Stimulated activated CD8-positive, alpha-beta memory T cell treated with anti-CD3 and anti-CD28 coated beads, Interleukin-7, amount 100 ng/mL, for 48 hours (primary cell): ENCODE results near the gene PLAU.
A peak's percentile ranks its signal among the peaks of the same experiment; 100 is the strongest.
"Not testable (repeated sequence)": the region's sequence is repeated elsewhere in the genome, so short reads cannot be mapped to it uniquely, and the experiment has no call there.

Experiments
- DNase-seq, 2 donors: peaks; one replicate each; pipeline ENCODE4 v3.0.0-alpha.2; 2020; ENCODE audit warnings: low read depth in 1 of 2; ENCODE audit errors: extremely low read depth in 1 of 2

PLAU gene

DNA sequence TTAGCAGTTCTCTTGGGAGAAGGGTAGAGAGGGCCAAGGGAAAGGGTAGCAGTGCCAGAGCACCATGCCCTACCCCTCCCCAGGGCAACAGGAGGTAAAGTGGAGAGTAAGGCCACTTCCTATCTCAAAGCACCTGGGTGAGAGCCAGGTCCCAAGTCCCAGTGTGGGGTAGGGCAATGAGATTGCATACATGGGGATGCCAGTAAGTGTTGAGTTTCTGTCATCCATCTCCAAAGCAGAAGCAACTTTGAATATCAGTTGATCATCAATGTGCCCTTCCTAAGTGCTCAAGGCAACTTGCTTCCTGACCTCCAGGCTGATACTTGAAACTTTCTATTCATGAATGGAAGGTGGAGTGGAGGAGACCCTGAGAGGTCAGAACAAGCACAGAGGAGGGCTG, 34.4 kb upstream of the PLAU start:
- no peak for DNase-seq

GRCh38 chr10:73876971-73877370, 34.0 kb upstream of the PLAU start:
- DNase-seq = no peak

GRCh38 chr10:73877533-73878160, 33.3 kb upstream of the PLAU start:
- DNase-seq = no peak

- DNase-seq = no peak
These were observed 32.6 kb upstream of the PLAU start for GRCh38 chr10:73878365-73878764.

- peak; percentile 80 to 90 for DNase-seq
These were observed 31.4 kb upstream of the PLAU start for GRCh38 chr10:73879296-73880173.

DNA sequence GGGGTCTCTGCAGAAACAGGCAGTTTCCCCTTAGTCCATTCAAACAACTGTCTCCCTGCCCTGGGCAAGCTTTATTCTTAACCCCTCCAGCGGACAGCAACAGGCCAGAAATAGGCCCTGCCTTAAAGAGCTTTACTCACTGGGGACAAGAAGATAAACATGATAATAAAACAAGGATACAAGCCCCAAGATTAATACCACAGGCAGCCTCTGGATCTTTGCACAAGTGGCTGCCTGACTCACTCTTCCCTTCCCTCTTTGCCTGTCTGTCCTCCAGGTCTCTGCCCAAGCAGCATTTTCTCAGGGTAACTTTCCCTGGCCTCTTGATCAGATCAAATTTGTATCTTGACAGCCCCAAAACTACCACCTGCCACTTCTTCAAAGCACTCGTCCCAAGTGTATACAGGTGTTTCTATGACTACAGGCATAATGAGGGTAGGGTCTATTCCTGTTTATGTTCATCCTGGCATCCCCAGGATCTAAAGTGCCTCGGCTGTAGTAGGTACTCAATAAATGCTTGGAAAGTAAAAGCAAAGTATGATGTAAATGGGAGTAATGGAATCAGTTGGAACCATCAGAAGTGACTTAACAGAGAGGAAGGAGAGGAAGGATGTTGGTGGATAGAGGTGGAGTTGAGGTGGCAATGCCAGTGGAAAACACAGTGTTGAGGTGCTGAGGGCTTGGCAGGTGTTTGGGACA, 29.6 kb upstream of the PLAU start:
- no peak for DNase-seq

DNA sequence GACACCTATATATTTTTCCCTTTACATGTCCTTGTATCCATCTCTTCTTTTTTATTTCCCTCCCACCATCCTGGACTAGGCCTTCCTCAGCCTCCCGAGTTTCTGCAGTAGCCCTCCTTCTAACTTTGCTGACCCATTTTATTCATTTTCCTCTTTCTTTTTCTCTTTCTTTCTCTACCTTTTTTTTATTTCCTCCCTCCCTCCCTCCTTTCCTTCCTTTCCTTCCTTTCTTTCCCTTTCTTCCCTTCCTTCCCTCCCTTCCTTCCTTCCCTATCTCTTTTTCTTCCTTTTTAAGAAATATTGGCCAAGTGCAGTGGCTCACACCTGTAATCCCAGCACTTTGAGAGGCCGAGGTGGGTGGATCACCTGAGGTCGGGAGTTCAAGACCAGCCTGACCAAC, 26.9 kb upstream of the PLAU start:
- DNase-seq = no peak

- no peak for DNase-seq
These were observed 24.8 kb upstream of the PLAU start for GRCh38 chr10:73886085-73886529.

- DNase-seq = no peak
These were observed 24.2 kb upstream of the PLAU start for GRCh38 chr10:73886661-73887293.

- DNase-seq = no peak
These were observed 23.5 kb upstream of the PLAU start for GRCh38 chr10:73887294-73888039.

GRCh38 chr10:73888514-73888913, 22.4 kb upstream of the PLAU start:
- no peak for DNase-seq

DNA sequence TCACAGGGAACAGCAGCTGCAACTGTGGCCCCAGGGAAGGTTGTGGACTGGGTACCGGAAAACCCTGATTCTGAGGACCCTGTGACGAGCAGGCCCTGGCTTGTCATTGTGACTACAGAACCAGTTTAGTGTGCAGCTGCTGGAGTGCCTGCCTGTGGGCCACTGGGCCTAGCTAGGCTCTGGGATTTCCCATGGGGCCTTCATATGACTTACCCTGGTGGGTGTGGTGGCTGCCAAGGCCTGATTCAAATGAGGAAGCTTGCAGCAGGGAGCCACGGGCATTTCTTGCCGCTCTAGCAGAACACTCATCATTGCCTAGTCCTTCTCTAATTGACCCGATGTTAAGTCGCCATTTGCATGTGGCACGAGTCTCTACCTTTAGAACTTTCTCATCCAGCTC, 21.9 kb upstream of the PLAU start:
- DNase-seq = no peak

DNA sequence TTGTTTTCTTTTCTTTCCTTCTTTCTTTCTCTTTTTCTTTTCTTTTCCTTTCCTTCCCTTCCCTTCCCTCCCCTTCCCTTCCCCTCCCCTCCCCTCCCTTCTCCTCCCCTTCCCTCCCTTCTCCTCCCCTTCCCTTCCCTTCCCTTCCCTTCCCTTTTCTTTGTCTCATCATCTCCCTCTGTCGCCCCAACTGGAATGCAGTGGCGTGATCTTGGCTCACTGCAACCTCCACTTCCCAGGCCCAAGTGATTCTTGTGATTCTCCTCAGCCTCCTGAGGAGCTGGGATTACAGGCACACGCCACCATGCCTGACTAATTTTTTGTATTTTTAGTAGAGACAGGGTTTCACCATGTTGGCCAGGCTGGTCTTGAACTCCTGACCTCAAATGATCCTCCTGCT, 21.5 kb upstream of the PLAU start:
- not testable (repeated sequence) for DNase-seq

GRCh38 chr10:73890261-73890660, 20.7 kb upstream of the PLAU start:
- no peak for DNase-seq

GRCh38 chr10:73890830-73891229, 20.1 kb upstream of the PLAU start:
- not testable (repeated sequence) for DNase-seq

DNA sequence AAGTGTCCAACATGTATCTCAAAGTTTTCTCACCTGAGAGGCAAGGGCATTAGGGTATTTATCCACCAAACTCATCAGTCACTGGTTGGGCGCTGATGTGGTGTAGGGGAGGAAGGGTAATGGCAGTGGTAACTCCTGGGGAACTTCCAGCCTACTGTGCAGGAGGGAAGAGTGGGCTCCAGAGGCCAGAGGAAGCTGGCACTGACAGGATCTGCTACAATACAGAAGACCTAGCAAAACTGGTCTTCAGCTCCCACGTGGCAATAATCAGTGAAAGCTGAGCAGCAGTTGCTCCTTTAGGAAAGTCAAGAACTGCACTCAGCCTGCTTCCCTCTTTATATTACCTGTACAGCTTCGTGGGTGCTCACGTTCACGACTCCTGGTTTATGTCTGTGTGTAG, 19.4 kb upstream of the PLAU start:
- no peak for DNase-seq

DNA sequence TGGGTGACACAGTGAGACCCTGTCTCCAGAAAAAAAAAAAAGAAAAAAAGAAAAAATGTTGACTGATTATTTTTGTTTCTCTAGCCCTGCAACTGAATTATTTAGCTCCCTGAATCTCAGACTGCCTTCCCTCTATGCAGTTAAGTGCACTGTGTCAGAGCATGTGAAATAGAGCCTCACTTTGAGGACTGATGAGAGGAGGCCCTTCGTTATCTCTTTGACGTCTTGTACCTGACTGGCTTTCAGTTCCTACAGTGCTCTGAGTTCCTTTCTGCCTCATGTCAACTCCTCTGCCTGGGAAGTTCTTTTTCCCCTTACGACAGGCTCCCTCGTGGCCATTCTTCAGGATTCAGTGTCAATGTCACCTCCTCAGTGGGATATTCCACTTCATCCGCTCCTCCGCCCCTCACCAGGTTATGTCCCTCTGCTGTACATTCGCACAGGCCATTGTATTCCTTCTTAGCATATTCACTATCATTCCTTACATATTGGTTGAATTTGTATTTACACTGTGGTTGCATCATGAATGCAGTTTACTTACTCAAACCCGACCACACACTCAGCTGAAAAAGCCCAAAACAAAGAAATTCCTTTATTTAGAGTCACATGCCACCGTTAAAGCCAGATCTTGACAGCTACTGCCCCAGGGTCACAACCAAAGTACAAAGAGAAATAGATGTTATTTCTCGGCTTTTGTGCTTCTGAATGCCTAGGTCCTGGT, 18.5 kb upstream of the PLAU start:
- DNase-seq = no peak

DNA sequence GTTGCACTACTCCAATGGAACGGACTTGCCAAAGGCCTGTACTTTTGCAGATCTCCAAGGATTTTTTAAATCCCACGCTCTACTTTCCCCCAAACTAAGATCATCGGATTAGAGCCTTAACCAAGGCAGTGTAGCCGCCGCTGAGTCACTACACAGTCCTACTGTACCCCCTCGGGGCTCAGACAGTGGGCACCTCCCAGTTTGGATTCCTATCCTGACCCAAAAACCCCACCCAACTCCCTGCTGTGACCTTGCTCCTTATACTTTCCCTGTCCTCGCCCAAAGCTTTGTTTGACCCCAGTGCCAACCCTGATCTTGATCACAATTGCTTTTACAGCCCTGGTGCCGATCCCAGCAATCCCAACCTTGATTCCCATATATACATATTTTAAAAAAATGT, 17.5 kb upstream of the PLAU start:
- DNase-seq = no peak

DNA sequence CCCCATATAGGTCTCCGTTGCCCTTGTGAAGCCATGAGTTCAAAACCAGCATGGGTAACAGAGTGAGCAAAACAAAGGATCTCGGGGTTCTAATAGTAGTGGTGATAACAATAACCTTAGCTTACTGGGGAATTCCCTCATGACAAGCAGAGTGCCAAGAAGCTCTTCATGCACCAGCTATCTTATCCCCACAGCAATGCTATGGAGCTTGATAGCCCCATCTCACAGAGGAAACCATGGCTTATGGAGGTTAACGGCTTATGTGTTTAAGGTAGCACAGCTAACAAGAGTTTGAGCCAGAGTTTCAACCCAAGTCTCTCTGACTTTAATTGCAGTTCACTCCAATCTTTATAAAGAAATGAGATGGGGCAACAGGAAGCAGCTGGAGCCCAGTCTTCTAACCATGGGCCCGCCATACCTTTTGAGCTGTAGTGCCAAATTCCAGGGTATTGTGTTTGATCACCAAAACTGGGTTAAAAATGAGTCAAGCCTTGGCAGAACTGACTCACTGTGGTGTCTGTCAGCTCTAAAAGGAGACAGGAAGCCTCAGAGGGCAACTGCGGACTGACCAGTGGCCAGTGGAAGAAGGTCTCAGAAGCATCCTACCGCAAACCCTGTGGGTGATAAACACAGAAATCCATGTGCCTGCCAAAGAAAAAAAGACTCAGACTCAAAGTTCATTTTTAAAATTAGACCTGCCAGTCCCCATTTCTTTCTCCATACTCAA, 16.5 kb upstream of the PLAU start:
- DNase-seq = no peak
